ENCODE measurements around the gene UBR3. TPM values are rescaled to one million over a fixed set of nuclear protein-coding genes. Genes with fewer than 3 reads are reported as not detected.
"Not testable (repeated sequence)": the region's sequence is repeated elsewhere in the genome, so short reads cannot be mapped to it uniquely, and the experiment has no call there.

UBR3 gene
- total and polyA plus RNA-seq, 4 donors: 6.1 to 63.9 (median 41.2) TPM

GRCh38 chr2:169871369-169871768 lies 44.1 kb downstream of the UBR3 start:
- H3K36me3 ChIP-seq (ENCODE audit: control insufficient read depth in 1 of 2, insufficient read depth in 2 of 2, low read length in 1 of 2); ATAC-seq (ENCODE audit: low FRiP score); H3K27ac ChIP-seq (ENCODE audit: low read depth in 1 of 2, low read length in 2 of 2); H3K27me3 ChIP-seq (ENCODE audit: control insufficient read depth in 1 of 2, insufficient read depth in 2 of 2, low read length in 1 of 2); H3K4me1 ChIP-seq (ENCODE audit: control insufficient read depth in 1 of 2, insufficient read depth in 2 of 2, low read length in 2 of 2); DNase-seq; H3K9me3 ChIP-seq (ENCODE audit: control insufficient read depth, low read length); H3K4me3 ChIP-seq (ENCODE audit: low read length in 2 of 2): not testable (repeated sequence)
- WGBS, 2 donors: 81 to 92% methylated on average over 9 of the region's 9 CpGs
- intact Hi-C loops (cut with DNase I): loop anchor here in 1 of 2 donors (10.0 kb wide), 1 partner anchor 47 kb away; the partner anchor contains the start of genes METTL5 and UBR3

GRCh38 chr2:169871994-169872393 lies 44.7 kb downstream of the UBR3 start:
- Histone ChIP-seq H3K4me1 (ENCODE audit: control insufficient read depth in 1 of 2, insufficient read depth in 2 of 2, low read length in 2 of 2) (no peaks in the 10 kb centered on the region), H3K4me3 (ENCODE audit: low read length in 2 of 2) (no peak overlapping the region), H3K27ac (ENCODE audit: low read depth in 1 of 2, low read length in 2 of 2) (no peak overlapping the region), H3K27me3 (ENCODE audit: control insufficient read depth in 1 of 2, insufficient read depth in 2 of 2, low read length in 1 of 2) (no peaks in the 10 kb centered on the region), H3K9me3 (ENCODE audit: control insufficient read depth, low read length) (no peaks in the 10 kb centered on the region), H3K36me3 (ENCODE audit: control insufficient read depth in 1 of 2, insufficient read depth in 2 of 2, low read length in 1 of 2) (no peaks in the 10 kb centered on the region)
- no peak for ATAC-seq (ENCODE audit: low FRiP score)
- no peak for DNase-seq
- WGBS, 2 donors: 90 to 96% methylated on average over 1 of the region's 1 CpG
- intact Hi-C loops (cut with DNase I): loop anchor here in 1 of 2 donors (10.0 kb wide), 1 partner anchor 47 kb away; the partner anchor contains the start of genes METTL5 and UBR3

- no peak overlapping the region for H3K4me3 ChIP-seq (ENCODE audit: low read length in 2 of 2)
- no peaks in the 10 kb centered on the region for H3K36me3 ChIP-seq (ENCODE audit: control insufficient read depth in 1 of 2, insufficient read depth in 2 of 2, low read length in 1 of 2)
- intact Hi-C loops (cut with DNase I): loop anchor here in 1 of 2 donors (10.0 kb wide), 1 partner anchor 53 kb away; the partner anchor contains the start of genes METTL5 and UBR3
- H3K27ac ChIP-seq (ENCODE audit: low read depth in 1 of 2, low read length in 2 of 2): no peak overlapping the region
- DNase-seq (no peak), ATAC-seq (ENCODE audit: low FRiP score) (no peak)
- H3K4me1 ChIP-seq (ENCODE audit: control insufficient read depth in 1 of 2, insufficient read depth in 2 of 2, low read length in 2 of 2): no peaks in the 10 kb centered on the region
- no peaks in the 10 kb centered on the region for H3K9me3 ChIP-seq (ENCODE audit: control insufficient read depth, low read length)
- H3K27me3 ChIP-seq (ENCODE audit: control insufficient read depth in 1 of 2, insufficient read depth in 2 of 2, low read length in 1 of 2): no peaks in the 10 kb centered on the region
Observed at GRCh38 chr2:169877398-169877797, 50.1 kb downstream of the UBR3 start.

- Histone ChIP-seq H3K27me3 (ENCODE audit: control insufficient read depth in 1 of 2, insufficient read depth in 2 of 2, low read length in 1 of 2) (no peaks in the 10 kb centered on the region), H3K36me3 (ENCODE audit: control insufficient read depth in 1 of 2, insufficient read depth in 2 of 2, low read length in 1 of 2) (no peaks in the 10 kb centered on the region), H3K27ac (ENCODE audit: low read depth in 1 of 2, low read length in 2 of 2) (no peak overlapping the region), H3K4me1 (ENCODE audit: control insufficient read depth in 1 of 2, insufficient read depth in 2 of 2, low read length in 2 of 2) (peaks cover 2 to 4% of the 10 kb centered on the region in 2 donors), H3K4me3 (ENCODE audit: low read length in 2 of 2) (no peak overlapping the region), H3K9me3 (ENCODE audit: control insufficient read depth, low read length) (no peaks in the 10 kb centered on the region)
- DNase-seq (no peak), ATAC-seq (ENCODE audit: low FRiP score) (no peak)
- 36 to 51% methylated on average over 1 of the region's 1 CpG for WGBS, 2 donors
- intact Hi-C loops (cut with DNase I): no loop called here
Observed at GRCh38 chr2:169887120-169887519, 59.9 kb downstream of the UBR3 start.

- DNase-seq: no peak
- Histone ChIP-seq H3K4me3 (ENCODE audit: low read length in 2 of 2) (no peak overlapping the region), H3K4me1 (ENCODE audit: control insufficient read depth in 1 of 2, insufficient read depth in 2 of 2, low read length in 2 of 2) (peaks cover 2 to 4% of the 10 kb centered on the region in 2 donors), H3K36me3 (ENCODE audit: control insufficient read depth in 1 of 2, insufficient read depth in 2 of 2, low read length in 1 of 2) (no peaks in the 10 kb centered on the region), H3K9me3 (ENCODE audit: control insufficient read depth, low read length) (no peaks in the 10 kb centered on the region), H3K27ac (ENCODE audit: low read depth in 1 of 2, low read length in 2 of 2) (no peak overlapping the region), H3K27me3 (ENCODE audit: control insufficient read depth in 1 of 2, insufficient read depth in 2 of 2, low read length in 1 of 2) (no peaks in the 10 kb centered on the region)
- no peak for ATAC-seq (ENCODE audit: low FRiP score)
- intact Hi-C loops (cut with DNase I): no loop called here
- WGBS, 2 donors: 13% methylated on average over 3 of the region's 3 CpGs
Observed at GRCh38 chr2:169891593-169892298, 64.5 kb downstream of the UBR3 start.

- 27 to 33% methylated on average over 1 of the region's 1 CpG for WGBS, 2 donors
- H3K4me1 ChIP-seq (ENCODE audit: control insufficient read depth in 1 of 2, insufficient read depth in 2 of 2, low read length in 2 of 2): peaks cover 0 to 4% of the 10 kb centered on the region in 2 donors
Observed at GRCh38 chr2:169892951-169893350, 65.7 kb downstream of the UBR3 start.

GRCh38 chr2:169895294-169895985 lies 68.2 kb downstream of the UBR3 start:
- DNase-seq (no peak), ATAC-seq (ENCODE audit: low FRiP score) (no peak)
- H3K4me1 ChIP-seq (ENCODE audit: control insufficient read depth in 1 of 2, insufficient read depth in 2 of 2, low read length in 2 of 2): peaks cover 0 to 2% of the 10 kb centered on the region in 2 donors
- no peaks in the 10 kb centered on the region for H3K27me3 ChIP-seq (ENCODE audit: control insufficient read depth in 1 of 2, insufficient read depth in 2 of 2, low read length in 1 of 2)
- no peaks in the 10 kb centered on the region for H3K9me3 ChIP-seq (ENCODE audit: control insufficient read depth, low read length)
- no peaks in the 10 kb centered on the region for H3K36me3 ChIP-seq (ENCODE audit: control insufficient read depth in 1 of 2, insufficient read depth in 2 of 2, low read length in 1 of 2)
- H3K4me3 ChIP-seq (ENCODE audit: low read length in 2 of 2): no peak overlapping the region
- no peak overlapping the region for H3K27ac ChIP-seq (ENCODE audit: low read depth in 1 of 2, low read length in 2 of 2)
- intact Hi-C loops (cut with DNase I): no loop called here
- WGBS, 2 donors: 95 to 98% methylated on average over 3 of the region's 3 CpGs

More at GRCh38 chr2:169892951-169893350, 65.7 kb downstream of the UBR3 start:
- Histone ChIP-seq H3K27me3 (ENCODE audit: control insufficient read depth in 1 of 2, insufficient read depth in 2 of 2, low read length in 1 of 2) (no peaks in the 10 kb centered on the region), H3K36me3 (ENCODE audit: control insufficient read depth in 1 of 2, insufficient read depth in 2 of 2, low read length in 1 of 2) (no peaks in the 10 kb centered on the region), H3K4me3 (ENCODE audit: low read length in 2 of 2) (no peak overlapping the region), H3K9me3 (ENCODE audit: control insufficient read depth, low read length) (no peaks in the 10 kb centered on the region), H3K27ac (ENCODE audit: low read depth in 1 of 2, low read length in 2 of 2) (no peak overlapping the region)
- DNase-seq: no peak
- intact Hi-C loops (cut with DNase I): no loop called here
- no peak for ATAC-seq (ENCODE audit: low FRiP score)

GRCh38 chr2:169897834-169898233 lies 70.6 kb downstream of the UBR3 start:
- H3K4me3 ChIP-seq (ENCODE audit: low read length in 2 of 2): no peak overlapping the region

GRCh38 chr2:169900103-169900502 lies 72.8 kb downstream of the UBR3 start:
- H3K4me1 ChIP-seq (ENCODE audit: control insufficient read depth in 1 of 2, insufficient read depth in 2 of 2, low read length in 2 of 2); ATAC-seq (ENCODE audit: low FRiP score); H3K27ac ChIP-seq (ENCODE audit: low read depth in 1 of 2, low read length in 2 of 2); H3K9me3 ChIP-seq (ENCODE audit: control insufficient read depth, low read length); H3K27me3 ChIP-seq (ENCODE audit: control insufficient read depth in 1 of 2, insufficient read depth in 2 of 2, low read length in 1 of 2); H3K4me3 ChIP-seq (ENCODE audit: low read length in 2 of 2); intact Hi-C loops (cut with DNase I); H3K36me3 ChIP-seq (ENCODE audit: control insufficient read depth in 1 of 2, insufficient read depth in 2 of 2, low read length in 1 of 2); DNase-seq: not testable (repeated sequence)
- WGBS, 2 donors: 96% methylated on average over 4 of the region's 4 CpGs

More at GRCh38 chr2:169897834-169898233, 70.6 kb downstream of the UBR3 start:
- ATAC-seq (ENCODE audit: low FRiP score) (no peak), DNase-seq (no peak)
- H3K9me3 ChIP-seq (ENCODE audit: control insufficient read depth, low read length): no peaks in the 10 kb centered on the region
- H3K4me1 ChIP-seq (ENCODE audit: control insufficient read depth in 1 of 2, insufficient read depth in 2 of 2, low read length in 2 of 2): no peaks in the 10 kb centered on the region
- intact Hi-C loops (cut with DNase I): no loop called here
- H3K36me3 ChIP-seq (ENCODE audit: control insufficient read depth in 1 of 2, insufficient read depth in 2 of 2, low read length in 1 of 2): no peaks in the 10 kb centered on the region
- no peak overlapping the region for H3K27ac ChIP-seq (ENCODE audit: low read depth in 1 of 2, low read length in 2 of 2)
- no peaks in the 10 kb centered on the region for H3K27me3 ChIP-seq (ENCODE audit: control insufficient read depth in 1 of 2, insufficient read depth in 2 of 2, low read length in 1 of 2)
